AG08395 (cell line): Measurements from ENCODE around the gene VWCE.

Source experiments
- DNase-seq: peaks from one replicate; pipeline ENCODE4 v3.0.0; 2012; ENCODE audit warnings: mixed read lengths, low spot score

Gene VWCE

GRCh38 chr11:61327669-61328071 lies 32.6 kb upstream of the VWCE start:
- no peak for DNase-seq

GRCh38 chr11:61325649-61326414 lies 30.7 kb upstream of the VWCE start:
- no peak for DNase-seq

GRCh38 chr11:61315260-61315659 lies 20.1 kb upstream of the VWCE start:
- no peak for DNase-seq

- no peak for DNase-seq
These were observed 15.6 kb upstream of the VWCE start for GRCh38 chr11:61310749-61311148.

- no peak for DNase-seq
These were observed 14.6 kb upstream of the VWCE start for GRCh38 chr11:61309739-61310138.

GRCh38 chr11:61309141-61309540 lies 14.0 kb upstream of the VWCE start:
- no peak for DNase-seq

GRCh38 chr11:61307354-61307753 lies 12.2 kb upstream of the VWCE start:
- no peak for DNase-seq

GRCh38 chr11:61306221-61306620 lies 11.1 kb upstream of the VWCE start:
- no peak for DNase-seq

- no peak for DNase-seq
These were observed 10.3 kb upstream of the VWCE start for GRCh38 chr11:61305417-61305816.

- no peak for DNase-seq
These were observed 8.6 kb upstream of the VWCE start for GRCh38 chr11:61303725-61304124.

GRCh38 chr11:61302550-61302949 lies 7.4 kb upstream of the VWCE start:
- no peak for DNase-seq

- no peak for DNase-seq
These were observed 3.6 kb upstream of the VWCE start for GRCh38 chr11:61298663-61299244.

GRCh38 chr11:61297746-61298145 lies 2.6 kb upstream of the VWCE start:
- peak; percentile 93 for DNase-seq

- peak; percentile 48 for DNase-seq
These were observed 2.2 kb upstream of the VWCE start for GRCh38 chr11:61297341-61297740.

- DNase-seq, result no peak
These were observed 445 bp upstream of the VWCE start for GRCh38 chr11:61295596-61295926.

GRCh38 chr11:61293867-61294716 lies 1.0 kb downstream of the VWCE start:
- DNase-seq, result peak; percentile 69

GRCh38 chr11:61292356-61292755 lies 2.8 kb downstream of the VWCE start:
- DNase-seq, result no peak

- DNase-seq, result no peak
These were observed 4.0 kb downstream of the VWCE start for GRCh38 chr11:61290905-61291690.

- no peak for DNase-seq
These were observed 7.7 kb downstream of the VWCE start for GRCh38 chr11:61287338-61287977.

GRCh38 chr11:61283613-61284012 lies 11.5 kb downstream of the VWCE start:
- DNase-seq, result no peak

GRCh38 chr11:61281581-61282250 lies 13.4 kb downstream of the VWCE start:
- DNase-seq, result peak; percentile 55
